Mesenchymal stem cell (in vitro differentiated cells and primary cell): ENCODE data around the gene PMCH.

Experiments
- DNase-seq: peaks from one replicate; pipeline ENCODE4 v3.0.0-alpha.2; 2013
- H2AFZ ChIP-seq: one replicate; pipeline ENCODE4 v1.6.1; 2013; ENCODE audit warnings: low read depth, mild to moderate bottlenecking, control low read depth, inconsistent platforms, low read length, moderate library complexity
- H2AK5ac ChIP-seq: 2 replicates; pipeline ENCODE4 v1.6.1; 2013; ENCODE audit warnings: low read length, moderate library complexity, mild to moderate bottlenecking, inconsistent platforms; ENCODE audit not compliant: severe bottlenecking
- H2BK120ac ChIP-seq: one replicate; pipeline ENCODE4 v1.6.1; 2013; ENCODE audit warnings: low read depth, mild to moderate bottlenecking, inconsistent platforms, low read length, moderate library complexity
- H2BK12ac ChIP-seq, 2 experiments: one replicate each; pipeline ENCODE4 v1.6.1; 2013; ENCODE audit warnings: inconsistent platforms in 2 of 2, low read length in 2 of 2, mild to moderate bottlenecking in 2 of 2, moderate library complexity in 2 of 2, control low read depth in 1 of 2
- H2BK15ac ChIP-seq: one replicate; pipeline ENCODE4 v1.6.1; 2013; ENCODE audit warnings: mild to moderate bottlenecking, low read depth, inconsistent platforms; ENCODE audit not compliant: poor library complexity, severe bottlenecking
- H2BK5ac ChIP-seq: 2 replicates; pipeline ENCODE4 v1.6.1; 2013; ENCODE audit warnings: low read depth, mild to moderate bottlenecking, low read length, control low read depth, inconsistent platforms; ENCODE audit not compliant: poor library complexity, severe bottlenecking
- H3K14ac ChIP-seq, 2 experiments: one replicate each; pipeline ENCODE4 v1.6.1; 2013; ENCODE audit warnings: inconsistent platforms in 2 of 2, low read length in 2 of 2, control low read depth in 1 of 2, mild to moderate bottlenecking in 1 of 2, moderate library complexity in 1 of 2
- H3K18ac ChIP-seq, 2 experiments: one replicate each; pipeline ENCODE4 v1.6.1; 2013; ENCODE audit warnings: inconsistent platforms in 2 of 2, low read length in 2 of 2, control low read depth in 1 of 2, low read depth in 1 of 2, mild to moderate bottlenecking in 1 of 2
- H3K23ac ChIP-seq, 2 experiments: one replicate each; pipeline ENCODE4 v1.6.1; 2013; ENCODE audit warnings: inconsistent platforms in 2 of 2, low read length in 2 of 2, mild to moderate bottlenecking in 2 of 2, moderate library complexity in 2 of 2, control low read depth in 1 of 2
- H3K27ac ChIP-seq: 2 replicates; pipeline ENCODE4 v1.5.1; 2013; ENCODE audit warnings: mild to moderate bottlenecking, moderate library complexity, low read length, control low read depth, inconsistent platforms; ENCODE audit not compliant: poor library complexity, severe bottlenecking
- H3K27me3 ChIP-seq, 2 experiments: 2 replicates each; pipeline versions ENCODE4 v1.6.1 to v1.7.0; 2013; ENCODE audit warnings: low read length in 2 of 2, mild to moderate bottlenecking in 2 of 2, moderate library complexity in 2 of 2, control low read depth in 1 of 2, inconsistent platforms in 1 of 2; ENCODE audit not compliant: control insufficient read depth in 1 of 2, insufficient read depth in 1 of 2
- H3K36me3 ChIP-seq, 2 experiments: 2 replicates each; pipeline versions ENCODE4 v1.6.1 to v1.7.0; 2013; ENCODE audit warnings: low read length in 2 of 2, control low read depth in 1 of 2, inconsistent platforms in 1 of 2, low read depth in 1 of 2, mild to moderate bottlenecking in 1 of 2; ENCODE audit not compliant: insufficient read depth in 2 of 2, control insufficient read depth in 1 of 2
- H3K4ac ChIP-seq, 2 experiments: one replicate each; pipeline ENCODE4 v1.6.1; 2013; ENCODE audit warnings: inconsistent platforms in 2 of 2, low read length in 2 of 2, mild to moderate bottlenecking in 2 of 2, moderate library complexity in 2 of 2, control low read depth in 1 of 2, low read depth in 1 of 2
- H3K4me1 ChIP-seq: 2 replicates; pipeline ENCODE4 v1.6.1; 2013; ENCODE audit warnings: low read depth, low read length, control low read depth; ENCODE audit not compliant: control insufficient read depth, insufficient read depth
- H3K4me2 ChIP-seq: 2 replicates; pipeline ENCODE4 v1.6.1; 2013; ENCODE audit warnings: low read length, mild to moderate bottlenecking, inconsistent platforms; ENCODE audit not compliant: poor library complexity, severe bottlenecking
- H3K4me3 ChIP-seq, 2 experiments: 2 replicates each; pipeline versions ENCODE4 v1.5.1 to v1.7.0; 2013; ENCODE audit warnings: low read length in 2 of 2, mild to moderate bottlenecking in 2 of 2, control low read depth in 1 of 2, low read depth in 1 of 2; ENCODE audit not compliant: insufficient read depth in 1 of 2
- H3K79me1 ChIP-seq: replicated peaks from 2 replicates; pipeline ENCODE4 v1.6.1; 2013; ENCODE audit warnings: mild to moderate bottlenecking, control low read depth, low read length, inconsistent platforms; ENCODE audit not compliant: poor library complexity, severe bottlenecking
- H3K9ac ChIP-seq: 2 replicates; pipeline ENCODE4 v1.7.0; 2013; ENCODE audit warnings: mild to moderate bottlenecking, low read length, moderate library complexity
- H3K9me3 ChIP-seq: 2 replicates; pipeline ENCODE4 v1.7.0; 2013; ENCODE audit warnings: mild to moderate bottlenecking, low read length; ENCODE audit not compliant: control insufficient read depth
- H4K8ac ChIP-seq: one replicate; pipeline ENCODE4 v1.6.1; 2013; ENCODE audit warnings: inconsistent platforms, mild to moderate bottlenecking, low read length, moderate library complexity
- H4K91ac ChIP-seq: one replicate; pipeline ENCODE4 v1.6.1; 2013; ENCODE audit warnings: mild to moderate bottlenecking, low read length, inconsistent platforms
- WGBS: methylation state at CpG from one replicate; pipeline ENCODE4 v1.1.7; 2013; ENCODE audit warnings: mixed read lengths; 5-methylcytosine and 5-hydroxymethylcytosine counted together

The PMCH gene

GRCh38 chr12:102204025-102204424 is 6.4 kb upstream of the PMCH start:
- H2BK12ac ChIP-seq: no peak overlapping the region
- no peak overlapping the region for H2AK5ac ChIP-seq
- WGBS: 97% methylated on average over 2 of the region's 2 CpGs
- no peak overlapping the region for H3K9ac ChIP-seq
- DNase-seq: no peak
- no peak overlapping the region for H2BK120ac ChIP-seq
- no peak overlapping the region for H3K18ac ChIP-seq
- H3K23ac ChIP-seq: no peak overlapping the region
- no peak overlapping the region for H3K27ac ChIP-seq
- no peak overlapping the region for H2AFZ ChIP-seq
- H3K4ac ChIP-seq: no peak overlapping the region
- no peaks in the 10 kb centered on the region for H3K4me1 ChIP-seq
- no peaks in the 10 kb centered on the region for H3K36me3 ChIP-seq
- no peak overlapping the region for H4K8ac ChIP-seq
- no peak overlapping the region for H2BK5ac ChIP-seq
- H3K27me3 ChIP-seq: no peaks in the 10 kb centered on the region
- peaks cover 7% of the 10 kb centered on the region for H3K9me3 ChIP-seq
- no peak overlapping the region for H3K14ac ChIP-seq
- H3K79me1 ChIP-seq: no peaks in the 10 kb centered on the region
- no peak overlapping the region for H4K91ac ChIP-seq
- no peak overlapping the region for H2BK15ac ChIP-seq
- no peak overlapping the region for H3K4me3 ChIP-seq
- H3K4me2 ChIP-seq: no peak overlapping the region

GRCh38 chr12:102202556-102202955 is 4.9 kb upstream of the PMCH start:
- no peak for DNase-seq
- WGBS: no CpG with 5 or more reads among the region's 4 CpGs
- H3K4me3 ChIP-seq: no peak overlapping the region

GRCh38 chr12:102201436-102202061 is 3.9 kb upstream of the PMCH start:
- Histone ChIP-seq H3K27me3 (no peaks in the 10 kb centered on the region), H2BK12ac (no peak overlapping the region), H3K27ac (no peak overlapping the region), H2BK15ac (no peak overlapping the region), H3K9ac (no peak overlapping the region), H3K9me3 (no peaks in the 10 kb centered on the region), H3K23ac (no peak overlapping the region), H2BK120ac (no peak overlapping the region), H3K14ac (no peak overlapping the region), H3K4me1 (no peaks in the 10 kb centered on the region), H4K8ac (no peak overlapping the region), H2AK5ac (no peak overlapping the region), H3K4me3 (no peak overlapping the region), H2BK5ac (no peak overlapping the region), H3K4me2 (no peak overlapping the region), H4K91ac (no peak overlapping the region), H2AFZ (no peak overlapping the region), H3K79me1 (no peaks in the 10 kb centered on the region), H3K4ac (no peak overlapping the region), H3K18ac (no peak overlapping the region), H3K36me3 (no peaks in the 10 kb centered on the region)
- WGBS: 93% methylated on average over 3 of the region's 3 CpGs
- DNase-seq: no peak

More at GRCh38 chr12:102202556-102202955, 4.9 kb upstream of the PMCH start:
- no peak overlapping the region for H3K18ac ChIP-seq
- H2BK120ac ChIP-seq: no peak overlapping the region
- no peak overlapping the region for H3K23ac ChIP-seq
- H2AFZ ChIP-seq: no peak overlapping the region
- H3K4me1 ChIP-seq: no peaks in the 10 kb centered on the region
- no peak overlapping the region for H3K9ac ChIP-seq
- no peak overlapping the region for H4K91ac ChIP-seq
- H2AK5ac ChIP-seq: no peak overlapping the region
- no peaks in the 10 kb centered on the region for H3K79me1 ChIP-seq
- no peak overlapping the region for H3K27ac ChIP-seq
- no peak overlapping the region for H4K8ac ChIP-seq
- H2BK12ac ChIP-seq: no peak overlapping the region
- no peak overlapping the region for H3K14ac ChIP-seq
- no peaks in the 10 kb centered on the region for H3K9me3 ChIP-seq
- H3K36me3 ChIP-seq: no peaks in the 10 kb centered on the region
- H2BK5ac ChIP-seq: no peak overlapping the region
- H3K27me3 ChIP-seq: no peaks in the 10 kb centered on the region
- H2BK15ac ChIP-seq: no peak overlapping the region
- no peak overlapping the region for H3K4me2 ChIP-seq
- H3K4ac ChIP-seq: no peak overlapping the region

- Histone ChIP-seq H3K27ac (no peak overlapping the region), H2BK15ac (no peak overlapping the region), H3K4ac (no peak overlapping the region), H3K9ac (no peak overlapping the region), H3K79me1 (no peaks in the 10 kb centered on the region), H3K4me1 (no peaks in the 10 kb centered on the region), H3K23ac (no peak overlapping the region), H3K18ac (no peak overlapping the region), H2AFZ (no peak overlapping the region), H3K14ac (no peak overlapping the region), H2BK5ac (no peak overlapping the region), H3K27me3 (no peaks in the 10 kb centered on the region), H2BK12ac (no peak overlapping the region), H4K91ac (no peak overlapping the region), H3K36me3 (no peaks in the 10 kb centered on the region), H3K4me3 (no peak overlapping the region), H2BK120ac (no peak overlapping the region), H2AK5ac (no peak overlapping the region), H3K9me3 (no peaks in the 10 kb centered on the region), H4K8ac (no peak overlapping the region), H3K4me2 (no peak overlapping the region)
- WGBS: no CpG with 5 or more reads among the region's 4 CpGs
- DNase-seq: no peak
Measured at GRCh38 chr12:102195826-102196225, 1.8 kb downstream of the PMCH start.
